Activated naive CD4-positive, alpha-beta T cell treated with anti-CD3 and anti-CD28 coated beads, Interleukin-2, amount 50 U/mL, for 24 hours (primary cell): Measurements from ENCODE around the gene MFAP2.
A peak's percentile ranks its signal among the peaks of the same experiment; 100 is the strongest.
"Not testable (repeated sequence)": the region's sequence is repeated elsewhere in the genome, so short reads cannot be mapped to it uniquely, and the experiment has no call there.

Experiments
- H3K27ac Mint-ChIP-seq: one replicate; pipeline ENCODE4 v1.8.0; 2021; ENCODE audit warnings: mild to moderate bottlenecking, mixed read lengths
- H3K27me3 Mint-ChIP-seq: one replicate; pipeline ENCODE4 v1.8.0; 2021; ENCODE audit warnings: mixed read lengths
- H3K36me3 Mint-ChIP-seq: one replicate; pipeline ENCODE4 v1.8.0; 2021; ENCODE audit warnings: mixed read lengths
- H3K4me1 Mint-ChIP-seq: one replicate; pipeline ENCODE4 v1.8.0; 2021; ENCODE audit warnings: mixed read lengths
- H3K4me3 Mint-ChIP-seq: one replicate; pipeline ENCODE4 v1.8.0; 2021; ENCODE audit warnings: mild to moderate bottlenecking, mixed read lengths
- H3K9me3 Mint-ChIP-seq: one replicate; pipeline ENCODE4 v1.8.0; 2021; ENCODE audit warnings: mixed read lengths

The MFAP2 gene

GRCh38 chr1:16964169-16964568 is 16.3 kb downstream of the MFAP2 start:
- H3K4me1 Mint-ChIP-seq, H3K27ac Mint-ChIP-seq, H3K4me3 Mint-ChIP-seq: not testable (repeated sequence)

GRCh38 chr1:16961297-16962133 is 18.9 kb downstream of the MFAP2 start:
- Mint-ChIP-seq H3K27ac (no peak overlapping the region), H3K4me1 (peaks cover 9% of the 10 kb centered on the region), H3K36me3 (peaks cover 2% of the 10 kb centered on the region)

More at GRCh38 chr1:16964169-16964568, 16.3 kb downstream of the MFAP2 start:
- H3K27me3 Mint-ChIP-seq, H3K9me3 Mint-ChIP-seq, H3K36me3 Mint-ChIP-seq: not testable (repeated sequence)

GRCh38 chr1:16960560-16961296 is 19.7 kb downstream of the MFAP2 start:
- Mint-ChIP-seq H3K27ac (no peak overlapping the region), H3K4me1 (peaks cover 9% of the 10 kb centered on the region), H3K4me3 (peak overlapping the region; percentile 84), H3K9me3 (no peaks in the 10 kb centered on the region), H3K36me3 (peaks cover under 1% of the 10 kb centered on the region), H3K27me3 (no peaks in the 10 kb centered on the region)

More at GRCh38 chr1:16961297-16962133, 18.9 kb downstream of the MFAP2 start:
- H3K27me3 Mint-ChIP-seq: no peaks in the 10 kb centered on the region
- peak overlapping the region; percentile 71 for H3K4me3 Mint-ChIP-seq
- H3K9me3 Mint-ChIP-seq: no peaks in the 10 kb centered on the region

- no peaks in the 10 kb centered on the region for H3K36me3 Mint-ChIP-seq
- H3K9me3 Mint-ChIP-seq: no peaks in the 10 kb centered on the region
- H3K27me3 Mint-ChIP-seq: no peaks in the 10 kb centered on the region
- no peak overlapping the region for H3K4me3 Mint-ChIP-seq
- H3K4me1 Mint-ChIP-seq: peaks cover 9% of the 10 kb centered on the region
- H3K27ac Mint-ChIP-seq: no peak overlapping the region
These were observed 21.9 kb downstream of the MFAP2 start for GRCh38 chr1:16958475-16958874.

- no peaks in the 10 kb centered on the region for H3K36me3 Mint-ChIP-seq
- no peaks in the 10 kb centered on the region for H3K27me3 Mint-ChIP-seq
- no peaks in the 10 kb centered on the region for H3K9me3 Mint-ChIP-seq
- H3K4me1 Mint-ChIP-seq: peaks cover 9% of the 10 kb centered on the region
- H3K4me3 Mint-ChIP-seq: no peak overlapping the region
- H3K27ac Mint-ChIP-seq: no peak overlapping the region
These were observed 22.7 kb downstream of the MFAP2 start for GRCh38 chr1:16957731-16958130.

- no peak overlapping the region for H3K27ac Mint-ChIP-seq
- no peaks in the 10 kb centered on the region for H3K36me3 Mint-ChIP-seq
- H3K4me1 Mint-ChIP-seq: peaks cover 8% of the 10 kb centered on the region
- H3K9me3 Mint-ChIP-seq: no peaks in the 10 kb centered on the region
- H3K4me3 Mint-ChIP-seq: no peak overlapping the region
- no peaks in the 10 kb centered on the region for H3K27me3 Mint-ChIP-seq
These were observed 23.6 kb downstream of the MFAP2 start for GRCh38 chr1:16956775-16957174.

GRCh38 chr1:16955186-16955585 is 25.2 kb downstream of the MFAP2 start:
- no peaks in the 10 kb centered on the region for H3K36me3 Mint-ChIP-seq
- H3K4me1 Mint-ChIP-seq: peaks cover 4% of the 10 kb centered on the region
- H3K27me3 Mint-ChIP-seq: no peaks in the 10 kb centered on the region
- H3K4me3 Mint-ChIP-seq: no peak overlapping the region
- no peak overlapping the region for H3K27ac Mint-ChIP-seq
- H3K9me3 Mint-ChIP-seq: no peaks in the 10 kb centered on the region

GRCh38 chr1:16954579-16954978 is 25.8 kb downstream of the MFAP2 start:
- no peaks in the 10 kb centered on the region for H3K9me3 Mint-ChIP-seq
- H3K36me3 Mint-ChIP-seq: no peaks in the 10 kb centered on the region
- H3K27me3 Mint-ChIP-seq: no peaks in the 10 kb centered on the region
- H3K27ac Mint-ChIP-seq: no peak overlapping the region
- H3K4me3 Mint-ChIP-seq: no peak overlapping the region
- peaks cover 3% of the 10 kb centered on the region for H3K4me1 Mint-ChIP-seq

- H3K27me3 Mint-ChIP-seq, H3K36me3 Mint-ChIP-seq, H3K27ac Mint-ChIP-seq, H3K4me3 Mint-ChIP-seq, H3K4me1 Mint-ChIP-seq, H3K9me3 Mint-ChIP-seq: not testable (repeated sequence)
These were observed 28.0 kb downstream of the MFAP2 start for GRCh38 chr1:16952376-16952775.

- not testable (repeated sequence) for H3K27ac Mint-ChIP-seq, H3K27me3 Mint-ChIP-seq, H3K4me3 Mint-ChIP-seq, H3K36me3 Mint-ChIP-seq, H3K4me1 Mint-ChIP-seq, H3K9me3 Mint-ChIP-seq
These were observed 31.4 kb downstream of the MFAP2 start for GRCh38 chr1:16949026-16949425.

GRCh38 chr1:16948282-16948891 is 32.0 kb downstream of the MFAP2 start:
- not testable (repeated sequence) for H3K27me3 Mint-ChIP-seq, H3K4me3 Mint-ChIP-seq, H3K9me3 Mint-ChIP-seq, H3K27ac Mint-ChIP-seq, H3K4me1 Mint-ChIP-seq, H3K36me3 Mint-ChIP-seq

- peaks cover 3% of the 10 kb centered on the region for H3K4me1 Mint-ChIP-seq
- no peak overlapping the region for H3K4me3 Mint-ChIP-seq
- H3K36me3 Mint-ChIP-seq: peaks cover 3% of the 10 kb centered on the region
- H3K9me3 Mint-ChIP-seq: no peaks in the 10 kb centered on the region
- no peak overlapping the region for H3K27ac Mint-ChIP-seq
- no peaks in the 10 kb centered on the region for H3K27me3 Mint-ChIP-seq
These were observed 33.8 kb downstream of the MFAP2 start for GRCh38 chr1:16946646-16947045.

- H3K4me3 Mint-ChIP-seq, H3K36me3 Mint-ChIP-seq, H3K27ac Mint-ChIP-seq, H3K9me3 Mint-ChIP-seq, H3K4me1 Mint-ChIP-seq, H3K27me3 Mint-ChIP-seq: not testable (repeated sequence)
These were observed 34.2 kb downstream of the MFAP2 start for GRCh38 chr1:16946185-16946584.

GRCh38 chr1:16945512-16945911 is 34.9 kb downstream of the MFAP2 start:
- not testable (repeated sequence) for H3K27me3 Mint-ChIP-seq, H3K4me1 Mint-ChIP-seq, H3K36me3 Mint-ChIP-seq, H3K9me3 Mint-ChIP-seq, H3K4me3 Mint-ChIP-seq, H3K27ac Mint-ChIP-seq

- Mint-ChIP-seq H3K27ac (no peak overlapping the region), H3K36me3 (peaks cover 6% of the 10 kb centered on the region), H3K4me3 (no peak overlapping the region), H3K27me3 (no peaks in the 10 kb centered on the region), H3K9me3 (no peaks in the 10 kb centered on the region), H3K4me1 (no peaks in the 10 kb centered on the region)
These were observed 36.4 kb downstream of the MFAP2 start for GRCh38 chr1:16944038-16944437.
